ENCODE data around the gene CXADR. TPM values are rescaled to one million over a fixed set of nuclear protein-coding genes. Genes with fewer than 3 reads are reported as not detected.

CXADR gene
- total RNA-seq, 2 donors from 2014 or later, result not detected

DNA sequence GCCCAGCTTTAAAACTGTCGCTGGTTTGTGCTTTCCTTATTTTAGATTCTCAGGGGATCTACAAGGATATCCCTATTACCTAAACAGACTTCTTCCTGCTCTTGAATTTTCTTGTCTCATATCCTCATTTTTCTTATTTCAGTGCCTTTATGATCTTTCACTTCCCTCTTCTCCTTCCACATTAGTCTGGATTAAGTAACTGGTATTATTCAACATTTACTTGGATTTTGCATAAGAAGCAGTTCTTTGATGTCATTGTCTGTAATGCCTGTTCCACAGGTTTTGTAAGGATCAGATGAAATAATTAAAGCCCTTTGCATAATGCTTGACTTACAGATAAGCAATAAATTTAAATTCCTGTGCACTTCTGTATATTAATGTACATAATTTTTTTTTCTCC is 26.5 kb downstream of the CXADR start:
- peaks cover 12 to 22% of the 10 kb centered on the region in 2 donors for H3K27me3 Mint-ChIP-seq
- H3K4me1 Mint-ChIP-seq (ENCODE audit: low read depth in 2 of 2), result no peaks in the 10 kb centered on the region
- H3K36me3 Mint-ChIP-seq, result no peaks in the 10 kb centered on the region
- H3K9me3 Mint-ChIP-seq, result no peaks in the 10 kb centered on the region
- DNase-seq (ENCODE audit: low spot score), result no peak
- no peak for ATAC-seq
- H3K4me3 Mint-ChIP-seq, result no peak overlapping the region
- no peak overlapping the region for H3K27ac Mint-ChIP-seq

GRCh38 chr21:17539743-17540341 is 27.0 kb downstream of the CXADR start:
- Mint-ChIP-seq H3K4me3 (no peak overlapping the region), H3K4me1 (ENCODE audit: low read depth in 2 of 2) (no peaks in the 10 kb centered on the region), H3K36me3 (no peaks in the 10 kb centered on the region), H3K27ac (no peak overlapping the region), H3K9me3 (no peaks in the 10 kb centered on the region), H3K27me3 (peaks cover 12 to 22% of the 10 kb centered on the region in 2 donors)
- ATAC-seq, result no peak
- no peak for DNase-seq (ENCODE audit: low spot score)

DNA sequence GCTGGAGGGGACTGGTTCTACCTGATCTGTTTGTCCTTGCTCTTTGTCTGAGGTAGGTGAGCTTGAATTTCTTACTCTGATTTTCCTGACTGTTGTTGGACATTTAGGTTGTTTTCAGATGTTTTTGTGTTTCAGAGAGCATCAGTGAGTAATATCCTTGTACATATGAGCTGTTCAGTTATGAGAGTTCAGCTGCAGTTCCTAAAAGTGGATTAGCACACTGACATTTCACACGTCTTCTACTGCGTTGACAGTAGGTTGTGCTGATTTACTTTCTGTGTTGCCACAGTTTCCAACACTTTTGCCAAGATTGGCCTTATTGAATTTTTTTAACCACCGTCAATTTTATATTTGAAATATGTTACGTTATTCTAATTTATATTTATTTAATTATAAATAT is 27.7 kb downstream of the CXADR start:
- ATAC-seq, result no peak
- H3K27me3 Mint-ChIP-seq, result peaks cover 12 to 22% of the 10 kb centered on the region in 2 donors

DNA sequence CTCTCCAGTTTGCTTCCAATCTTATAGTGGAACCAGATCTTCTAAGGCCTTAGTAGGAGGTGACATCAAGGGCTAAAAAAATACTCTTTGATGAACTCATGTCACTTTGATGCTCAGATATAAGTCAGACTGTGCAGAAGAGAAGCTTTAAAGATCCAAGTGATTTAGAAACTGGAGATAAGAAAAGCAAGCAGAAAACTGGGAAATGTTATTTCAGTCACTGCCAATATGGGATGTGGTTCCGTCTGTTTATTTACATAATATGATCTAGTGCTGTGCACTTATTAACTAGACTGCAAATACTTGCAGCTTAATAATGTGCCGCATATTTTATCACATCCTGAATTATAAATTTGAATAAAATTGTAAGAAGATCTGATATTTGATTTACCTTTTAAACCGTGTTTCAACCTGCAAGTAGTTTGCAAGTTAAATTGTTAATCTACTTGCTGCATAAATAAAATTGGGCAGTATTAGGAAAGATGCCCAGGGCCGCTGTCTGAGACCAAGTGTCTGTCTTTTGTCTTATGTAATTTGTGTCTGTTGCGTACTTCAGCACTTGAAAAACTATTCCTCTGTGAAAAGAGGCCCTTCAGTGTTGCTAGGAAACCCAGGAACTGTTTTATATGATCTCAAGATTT is 29.6 kb downstream of the CXADR start:
- no peaks in the 10 kb centered on the region for H3K9me3 Mint-ChIP-seq
- H3K36me3 Mint-ChIP-seq, result no peaks in the 10 kb centered on the region
- no peak overlapping the region for H3K4me3 Mint-ChIP-seq
- no peak overlapping the region for H3K27ac Mint-ChIP-seq
- DNase-seq (ENCODE audit: low spot score) (no peak), ATAC-seq (no peak)
- peaks cover 5 to 22% of the 10 kb centered on the region in 2 donors for H3K27me3 Mint-ChIP-seq
- no peaks in the 10 kb centered on the region for H3K4me1 Mint-ChIP-seq (ENCODE audit: low read depth in 2 of 2)

More for the DNA sequence above, 27.7 kb downstream of the CXADR start:
- Mint-ChIP-seq H3K9me3 (no peaks in the 10 kb centered on the region), H3K36me3 (no peaks in the 10 kb centered on the region), H3K27ac (no peak overlapping the region), H3K4me3 (no peak overlapping the region), H3K4me1 (ENCODE audit: low read depth in 2 of 2) (no peaks in the 10 kb centered on the region)
- no peak for DNase-seq (ENCODE audit: low spot score)

DNA sequence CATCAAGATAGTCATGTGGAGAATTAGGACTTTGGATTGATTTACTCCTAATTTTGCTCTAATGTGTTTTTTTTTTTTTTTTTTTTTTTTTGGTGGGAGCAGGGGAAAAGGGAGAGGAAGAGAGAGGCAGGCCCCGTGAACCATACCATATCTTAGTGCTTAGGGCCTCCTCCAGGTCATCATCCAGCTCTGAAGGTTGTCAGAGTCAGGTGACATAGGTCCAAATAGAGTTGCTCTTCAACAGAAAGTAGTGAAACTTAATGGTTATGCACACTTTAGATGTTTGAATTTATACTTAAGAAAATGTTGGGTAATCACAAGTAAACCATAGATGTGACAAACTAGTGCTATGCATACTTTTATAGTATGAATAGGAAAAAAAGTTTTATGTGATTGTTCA is 32.2 kb downstream of the CXADR start:
- Mint-ChIP-seq H3K9me3 (no peaks in the 10 kb centered on the region), H3K27me3 (peaks cover 5 to 13% of the 10 kb centered on the region in 2 donors), H3K36me3 (no peaks in the 10 kb centered on the region), H3K27ac (no peak overlapping the region), H3K4me1 (ENCODE audit: low read depth in 2 of 2) (no peaks in the 10 kb centered on the region), H3K4me3 (no peak overlapping the region)
- DNase-seq (ENCODE audit: low spot score) (no peak), ATAC-seq (no peak)

DNA sequence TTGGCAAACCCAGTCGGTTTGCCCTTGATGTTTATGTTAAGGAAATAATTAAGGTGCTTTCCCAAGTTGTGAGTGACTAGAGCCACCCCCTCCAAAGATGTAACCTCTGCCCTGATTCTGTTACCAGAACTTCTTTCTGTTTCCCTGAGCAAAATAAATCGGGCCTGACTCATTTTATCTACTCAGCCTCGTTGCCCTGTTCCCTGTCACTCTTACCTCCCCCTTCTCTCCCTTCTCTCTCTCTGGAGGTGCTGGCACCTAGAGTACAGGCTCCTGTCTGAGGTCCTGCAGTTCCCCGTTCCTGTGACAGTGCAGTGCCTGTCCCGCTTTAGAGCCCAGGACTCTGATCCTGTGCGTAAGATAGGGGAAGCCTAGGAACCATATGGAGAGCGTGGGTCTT is 35.4 kb downstream of the CXADR start:
- DNase-seq (ENCODE audit: low spot score) (no peak), ATAC-seq (no peak)
- H3K27ac Mint-ChIP-seq, result no peak overlapping the region
- no peak overlapping the region for H3K4me3 Mint-ChIP-seq
- no peaks in the 10 kb centered on the region for H3K4me1 Mint-ChIP-seq (ENCODE audit: low read depth in 2 of 2)
- no peaks in the 10 kb centered on the region for H3K36me3 Mint-ChIP-seq
- peaks cover 3 to 7% of the 10 kb centered on the region in 2 donors for H3K27me3 Mint-ChIP-seq
- H3K9me3 Mint-ChIP-seq, result no peaks in the 10 kb centered on the region

GRCh38 chr21:17550671-17551308 is 37.9 kb downstream of the CXADR start:
- no peak for ATAC-seq
- Mint-ChIP-seq H3K36me3 (no peaks in the 10 kb centered on the region), H3K4me1 (ENCODE audit: low read depth in 2 of 2) (no peaks in the 10 kb centered on the region), H3K27ac (no peak overlapping the region), H3K4me3 (no peak overlapping the region), H3K9me3 (no peaks in the 10 kb centered on the region), H3K27me3 (peaks cover 3 to 21% of the 10 kb centered on the region in 2 donors)
- no peak for DNase-seq (ENCODE audit: low spot score)

GRCh38 chr21:17552410-17552809 is 39.6 kb downstream of the CXADR start:
- Mint-ChIP-seq H3K36me3 (no peaks in the 10 kb centered on the region), H3K27ac (no peak overlapping the region), H3K27me3 (peaks cover 3 to 29% of the 10 kb centered on the region in 2 donors), H3K4me1 (ENCODE audit: low read depth in 2 of 2) (no peaks in the 10 kb centered on the region), H3K9me3 (no peaks in the 10 kb centered on the region), H3K4me3 (no peak overlapping the region)
- DNase-seq (ENCODE audit: low spot score), result no peak
- no peak for ATAC-seq

DNA sequence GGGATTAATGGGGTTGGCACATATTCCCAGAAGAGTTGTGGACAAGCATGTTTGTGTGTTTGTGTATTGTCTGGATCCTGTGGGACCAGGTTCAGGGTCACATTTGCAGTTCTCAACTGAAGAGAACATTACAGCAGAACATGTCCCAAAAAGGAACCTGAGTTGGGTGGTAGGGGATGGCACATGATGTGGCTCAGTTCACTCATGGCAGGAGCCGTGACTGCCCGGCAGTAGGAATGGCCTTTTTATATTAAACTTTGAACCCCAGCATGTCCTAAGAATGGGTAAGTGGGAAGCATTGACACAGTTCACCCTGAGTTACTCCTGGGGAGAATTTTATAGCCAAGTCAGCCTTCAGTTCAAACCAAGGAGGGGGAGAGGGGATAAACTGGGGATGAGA is 41.3 kb downstream of the CXADR start:
- no peaks in the 10 kb centered on the region for H3K4me1 Mint-ChIP-seq (ENCODE audit: low read depth in 2 of 2)
- DNase-seq (ENCODE audit: low spot score) (no peak), ATAC-seq (no peak)
- H3K27me3 Mint-ChIP-seq, result peaks cover 0 to 22% of the 10 kb centered on the region in 2 donors
- no peak overlapping the region for H3K4me3 Mint-ChIP-seq
- no peaks in the 10 kb centered on the region for H3K9me3 Mint-ChIP-seq
- no peaks in the 10 kb centered on the region for H3K36me3 Mint-ChIP-seq
- H3K27ac Mint-ChIP-seq, result no peak overlapping the region

DNA sequence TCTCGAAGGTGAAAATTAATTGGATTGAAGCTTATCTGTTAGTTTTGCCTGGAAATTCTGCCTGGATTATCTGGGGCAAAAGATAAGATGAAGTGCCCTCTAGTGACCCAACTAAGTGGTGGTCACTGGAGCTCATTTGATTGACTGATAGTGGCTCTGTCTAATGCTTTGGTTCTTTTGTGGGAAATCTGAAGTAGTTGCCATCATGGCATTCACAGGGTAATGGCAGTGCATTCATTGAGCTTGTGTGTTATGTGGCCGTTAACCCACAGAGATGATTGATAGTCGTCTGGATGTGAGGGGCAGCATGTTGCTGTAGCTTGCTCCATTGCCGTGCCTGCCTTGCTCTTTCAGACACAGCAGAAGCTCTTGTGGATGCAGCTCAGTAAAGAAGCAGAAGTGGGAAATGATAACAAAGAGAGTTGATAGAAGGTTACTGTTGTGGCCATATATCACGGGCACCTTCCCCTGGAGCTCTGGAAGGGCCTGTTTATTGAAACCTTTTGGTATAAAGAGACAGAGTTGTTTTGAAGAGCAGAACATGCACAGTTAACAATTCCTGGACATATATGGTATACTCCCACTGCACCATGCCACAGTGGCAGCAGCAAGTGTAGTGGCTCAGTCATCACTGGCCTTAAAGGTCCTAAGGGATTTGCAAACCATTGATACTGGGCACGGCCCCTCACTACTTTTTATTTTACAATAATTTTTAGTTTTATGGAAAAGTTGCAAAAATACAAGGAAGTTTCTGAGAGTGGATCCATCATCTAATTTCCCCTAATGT is 42.0 kb downstream of the CXADR start:
- no peaks in the 10 kb centered on the region for H3K4me1 Mint-ChIP-seq (ENCODE audit: low read depth in 2 of 2)
- DNase-seq (ENCODE audit: low spot score), result no peak
- H3K4me3 Mint-ChIP-seq, result no peak overlapping the region
- H3K27ac Mint-ChIP-seq, result no peak overlapping the region
- H3K9me3 Mint-ChIP-seq, result no peaks in the 10 kb centered on the region
- H3K36me3 Mint-ChIP-seq, result no peaks in the 10 kb centered on the region
- no peak for ATAC-seq
- peaks cover 0 to 22% of the 10 kb centered on the region in 2 donors for H3K27me3 Mint-ChIP-seq

DNA sequence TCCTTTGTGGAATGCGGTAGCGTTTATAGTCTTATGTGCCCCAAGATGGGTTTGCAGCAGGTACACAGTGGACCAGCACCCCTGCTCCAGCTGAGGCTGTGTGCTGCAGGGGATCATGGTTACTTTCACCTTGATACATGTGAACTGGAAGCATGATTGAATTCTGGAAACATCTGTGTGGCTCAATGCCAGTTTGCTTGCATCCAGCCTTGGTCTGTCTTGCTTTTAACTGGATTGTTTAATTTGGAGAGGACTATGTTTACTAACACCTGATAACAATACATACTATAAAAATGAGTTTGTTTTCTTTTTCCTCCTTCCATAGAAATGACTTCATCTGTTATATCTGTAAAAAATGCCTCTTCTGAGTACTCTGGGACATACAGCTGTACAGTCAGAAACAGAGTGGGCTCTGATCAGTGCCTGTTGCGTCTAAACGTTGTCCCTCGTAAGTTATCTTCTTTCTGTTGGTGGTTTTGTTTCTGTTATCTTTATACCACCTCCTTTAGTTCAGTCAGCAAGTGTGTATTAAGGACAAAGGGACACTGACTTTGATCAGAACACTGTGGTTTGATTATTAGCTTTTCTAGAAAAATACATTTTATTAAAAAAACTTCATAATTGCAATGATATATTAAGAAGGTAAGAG is 47.7 kb downstream of the CXADR start:
- H3K4me3 Mint-ChIP-seq, result no peak overlapping the region
- H3K27me3 Mint-ChIP-seq, result peaks cover 3 to 20% of the 10 kb centered on the region in 2 donors
- no peaks in the 10 kb centered on the region for H3K4me1 Mint-ChIP-seq (ENCODE audit: low read depth in 2 of 2)
- H3K9me3 Mint-ChIP-seq, result no peaks in the 10 kb centered on the region
- H3K36me3 Mint-ChIP-seq, result no peaks in the 10 kb centered on the region
- H3K27ac Mint-ChIP-seq, result no peak overlapping the region
- ATAC-seq (no peak), DNase-seq (ENCODE audit: low spot score) (no peak)

GRCh38 chr21:17570786-17571185 is 57.9 kb downstream of the CXADR start:
- Mint-ChIP-seq H3K4me3 (no peak overlapping the region), H3K27ac (no peak overlapping the region), H3K36me3 (no peaks in the 10 kb centered on the region), H3K9me3 (no peaks in the 10 kb centered on the region), H3K27me3 (peaks cover 14 to 17% of the 10 kb centered on the region in 2 donors), H3K4me1 (ENCODE audit: low read depth in 2 of 2) (no peaks in the 10 kb centered on the region)
- no peak for DNase-seq (ENCODE audit: low spot score)
- ATAC-seq, result no peak

- Mint-ChIP-seq H3K27ac (no peak overlapping the region), H3K36me3 (no peaks in the 10 kb centered on the region), H3K4me1 (ENCODE audit: low read depth in 2 of 2) (no peaks in the 10 kb centered on the region), H3K9me3 (no peaks in the 10 kb centered on the region), H3K27me3 (peaks cover 14 to 17% of the 10 kb centered on the region in 2 donors), H3K4me3 (no peak overlapping the region)
- ATAC-seq (no peak), DNase-seq (ENCODE audit: low spot score) (no peak)
These were observed 59.6 kb downstream of the CXADR start for GRCh38 chr21:17572431-17572830.
